Umbilical cord (tissue), 2 donors: ENCODE data around the gene VCAN. TPM values are rescaled to one million over a fixed set of nuclear protein-coding genes. Genes with fewer than 3 reads are reported as not detected.

ENCODE experiments used
- DNase-seq: peaks from one replicate; pipeline ENCODE4 v3.0.0-alpha.2; 2015; ENCODE audit warnings: low spot score
- total RNA-seq: library from RNA; depleted of rRNA; stranded (reverse); fragments of >200 nt; gene quantifications from one replicate; pipeline ENCODE4 v1.2.3, GENCODE V29; 2014; ENCODE audit warnings: low replicate concordance; ENCODE audit not compliant: insufficient read depth

VCAN gene
- total RNA-seq, 1 donor from 2014 or later, result 930 TPM

DNA sequence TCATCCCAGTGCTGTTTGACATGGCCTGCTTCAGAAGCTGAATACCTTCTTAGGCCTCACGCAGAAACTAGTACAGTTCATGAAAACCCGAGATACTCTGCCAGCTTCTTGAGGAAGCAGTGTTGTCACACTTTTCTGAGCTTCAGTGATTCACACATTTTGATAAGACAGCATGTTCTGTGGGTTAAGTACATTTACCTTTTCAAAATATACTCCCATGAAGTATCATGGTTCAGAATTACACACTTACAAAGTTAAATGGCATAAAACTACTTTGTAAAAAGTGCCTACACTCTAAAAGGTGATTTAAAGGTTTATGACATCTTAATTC is 56.9 kb downstream of the VCAN start:
- no peak for DNase-seq

- no peak for DNase-seq
Observed at GRCh38 chr5:83530193-83530592, 58.6 kb downstream of the VCAN start.

DNA sequence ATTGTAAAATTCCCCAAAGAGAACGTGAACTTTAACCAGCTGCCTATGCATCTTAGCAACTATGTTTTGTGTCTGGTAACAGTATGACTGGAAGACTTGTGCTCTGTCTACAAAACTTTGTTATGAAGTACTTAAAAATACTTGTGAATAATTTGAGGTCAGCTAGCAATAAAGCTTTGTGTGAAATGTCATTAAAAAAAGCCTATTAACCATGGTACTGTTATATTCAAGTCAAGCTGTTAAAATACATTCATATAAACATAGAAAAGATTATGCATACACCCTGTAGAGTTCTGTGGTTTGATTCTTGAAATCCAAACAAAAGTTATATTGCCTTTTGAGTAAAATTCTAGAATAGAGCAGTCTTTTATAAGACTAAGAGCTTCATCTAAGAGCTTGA is 60.1 kb downstream of the VCAN start:
- no peak for DNase-seq

GRCh38 chr5:83538786-83539462 is 67.4 kb downstream of the VCAN start:
- no peak for DNase-seq

DNA sequence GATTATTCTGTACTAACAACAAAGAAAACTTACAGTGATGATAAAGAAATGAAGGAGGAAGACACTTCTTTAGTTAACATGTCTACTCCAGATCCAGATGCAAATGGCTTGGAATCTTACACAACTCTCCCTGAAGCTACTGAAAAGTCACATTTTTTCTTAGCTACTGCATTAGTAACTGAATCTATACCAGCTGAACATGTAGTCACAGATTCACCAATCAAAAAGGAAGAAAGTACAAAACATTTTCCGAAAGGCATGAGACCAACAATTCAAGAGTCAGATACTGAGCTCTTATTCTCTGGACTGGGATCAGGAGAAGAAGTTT is 67.9 kb downstream of the VCAN start:
- DNase-seq, result no peak

GRCh38 chr5:83540105-83540504 is 68.6 kb downstream of the VCAN start:
- DNase-seq, result no peak

DNA sequence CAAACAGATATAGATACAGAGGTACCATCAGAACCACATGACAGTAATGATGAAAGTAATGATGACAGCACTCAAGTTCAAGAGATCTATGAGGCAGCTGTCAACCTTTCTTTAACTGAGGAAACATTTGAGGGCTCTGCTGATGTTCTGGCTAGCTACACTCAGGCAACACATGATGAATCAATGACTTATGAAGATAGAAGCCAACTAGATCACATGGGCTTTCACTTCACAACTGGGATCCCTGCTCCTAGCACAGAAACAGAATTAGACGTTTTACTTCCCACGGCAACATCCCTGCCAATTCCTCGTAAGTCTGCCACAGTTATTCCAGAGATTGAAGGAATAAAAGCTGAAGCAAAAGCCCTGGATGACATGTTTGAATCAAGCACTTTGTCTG is 69.2 kb downstream of the VCAN start:
- no peak for DNase-seq

DNA sequence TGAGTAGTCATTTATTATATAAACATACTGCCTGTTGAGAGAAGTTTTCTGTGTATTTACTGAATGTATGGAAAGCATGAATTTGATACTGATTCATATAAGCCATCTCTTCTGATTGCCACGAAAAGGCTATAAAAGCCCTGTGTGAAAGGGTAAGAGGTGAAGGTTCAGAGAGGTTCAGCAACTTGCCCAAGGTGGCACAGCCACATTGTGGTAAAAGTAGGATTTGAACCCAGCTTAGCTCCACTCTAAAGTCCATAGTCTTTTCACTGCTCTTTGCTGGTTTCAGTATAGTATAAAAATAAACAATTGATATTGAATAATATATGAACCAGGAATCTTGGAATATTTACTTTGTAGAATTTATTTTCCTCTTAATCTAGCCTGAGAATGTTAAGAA is 71.3 kb downstream of the VCAN start:
- no peak for DNase-seq

- DNase-seq, result no peak
Observed at GRCh38 chr5:83543898-83544297, 72.4 kb downstream of the VCAN start.

- no peak for DNase-seq
Observed at GRCh38 chr5:83547161-83547560, 75.6 kb downstream of the VCAN start.

GRCh38 chr5:83547889-83548288 is 76.3 kb downstream of the VCAN start:
- DNase-seq, result no peak

GRCh38 chr5:83548581-83548980 is 77.0 kb downstream of the VCAN start:
- no peak for DNase-seq

DNA sequence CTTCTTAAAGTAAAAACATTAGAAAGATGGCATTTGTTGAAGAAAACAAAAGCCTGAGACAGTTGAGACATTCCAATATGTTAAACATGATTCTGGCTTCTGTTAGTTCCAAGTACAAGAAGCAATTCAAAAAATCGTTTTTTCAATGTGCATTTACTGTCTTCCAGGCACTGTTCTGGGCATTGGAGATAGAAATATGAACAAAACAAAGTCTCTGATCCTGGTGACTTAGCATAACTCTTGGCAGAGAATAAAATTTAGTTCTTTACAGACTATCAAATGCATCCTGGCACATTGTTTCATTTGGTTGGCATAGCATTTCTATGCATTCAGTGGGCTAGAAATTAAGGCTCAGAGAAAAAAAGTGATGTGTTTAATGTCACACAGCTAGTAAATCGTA is 77.5 kb downstream of the VCAN start:
- no peak for DNase-seq

DNA sequence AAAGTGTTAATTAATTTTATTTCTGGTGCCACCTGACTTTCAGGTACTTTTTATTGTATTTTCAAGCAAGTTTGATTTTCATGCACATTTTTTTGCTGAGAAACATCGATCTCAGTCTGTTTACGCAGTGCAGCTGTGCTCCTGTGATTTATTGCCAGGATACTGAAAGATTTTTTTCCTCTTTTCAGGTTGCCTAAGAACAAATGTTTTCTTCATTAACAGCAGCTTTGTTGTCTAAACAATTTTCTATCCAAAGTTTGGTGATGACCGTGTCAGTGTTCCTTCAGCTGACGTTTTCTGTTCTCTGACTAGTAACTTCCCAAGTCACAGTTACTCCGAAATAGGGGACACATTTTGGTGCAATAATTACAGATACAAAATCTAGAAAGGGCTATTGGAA is 78.1 kb downstream of the VCAN start:
- DNase-seq, result no peak

DNA sequence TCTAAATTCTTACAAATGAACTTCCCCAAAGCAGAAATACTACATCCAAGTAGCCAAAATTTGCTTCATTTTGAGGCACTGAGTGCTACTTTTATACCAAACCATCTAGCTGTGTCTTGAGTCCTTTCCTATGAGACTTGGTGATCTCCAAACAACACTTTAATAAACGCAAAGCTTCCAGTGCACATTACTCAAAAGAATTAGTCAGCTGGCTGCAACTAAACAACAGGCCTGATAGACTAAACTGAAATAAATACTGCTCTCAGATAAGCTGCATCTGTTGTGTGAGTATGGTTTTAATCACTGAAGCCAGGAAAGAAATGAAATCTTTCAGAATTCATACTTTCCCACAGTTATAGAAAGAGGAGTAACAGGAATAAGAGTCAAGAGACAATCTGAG is 80.3 kb downstream of the VCAN start:
- DNase-seq, result peak; percentile 43

GRCh38 chr5:83552275-83552674 is 80.7 kb downstream of the VCAN start:
- DNase-seq, result no peak

- no peak for DNase-seq
Observed at GRCh38 chr5:83553000-83553486, 81.5 kb downstream of the VCAN start.

DNA sequence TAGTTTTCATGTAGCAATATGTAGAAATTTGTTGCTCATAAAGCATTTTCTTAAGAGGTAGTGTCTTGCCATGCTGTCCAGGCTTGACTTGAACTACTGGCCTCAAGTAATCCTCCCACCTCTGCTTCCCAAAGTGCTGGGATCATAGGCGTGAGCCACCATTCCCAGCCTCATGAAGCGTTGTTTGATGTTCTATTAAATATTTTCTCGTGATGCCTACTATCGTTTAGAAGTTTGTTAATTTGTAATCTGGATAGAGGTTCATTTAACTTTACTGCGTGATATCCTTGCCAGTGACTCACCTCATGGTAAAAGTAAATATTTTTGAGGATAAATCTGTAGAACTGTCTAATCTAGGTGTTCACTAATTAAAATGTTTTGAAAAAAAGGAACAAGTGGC is 82.6 kb downstream of the VCAN start:
- no peak for DNase-seq

GRCh38 chr5:83554686-83555085 is 83.1 kb downstream of the VCAN start:
- no peak for DNase-seq

DNA sequence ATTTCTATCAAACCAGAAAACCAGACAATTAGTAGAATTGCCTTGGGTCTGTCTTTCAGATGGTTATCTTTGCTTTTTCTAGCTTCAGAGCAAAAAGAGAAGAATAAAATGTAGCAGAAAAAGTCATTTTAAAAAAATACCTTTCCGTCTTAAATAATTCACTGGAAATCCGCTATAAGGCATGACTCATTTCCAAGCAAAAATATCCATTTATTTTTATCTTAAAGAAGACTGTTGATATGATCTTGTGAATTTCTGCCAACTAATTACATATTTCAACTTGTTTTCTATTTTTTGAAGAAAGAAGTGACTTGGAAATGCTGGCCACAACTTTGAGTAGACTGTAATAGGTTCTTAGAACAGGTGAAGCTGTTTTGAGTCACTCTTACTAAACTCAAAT is 83.7 kb downstream of the VCAN start:
- DNase-seq, result no peak

DNA sequence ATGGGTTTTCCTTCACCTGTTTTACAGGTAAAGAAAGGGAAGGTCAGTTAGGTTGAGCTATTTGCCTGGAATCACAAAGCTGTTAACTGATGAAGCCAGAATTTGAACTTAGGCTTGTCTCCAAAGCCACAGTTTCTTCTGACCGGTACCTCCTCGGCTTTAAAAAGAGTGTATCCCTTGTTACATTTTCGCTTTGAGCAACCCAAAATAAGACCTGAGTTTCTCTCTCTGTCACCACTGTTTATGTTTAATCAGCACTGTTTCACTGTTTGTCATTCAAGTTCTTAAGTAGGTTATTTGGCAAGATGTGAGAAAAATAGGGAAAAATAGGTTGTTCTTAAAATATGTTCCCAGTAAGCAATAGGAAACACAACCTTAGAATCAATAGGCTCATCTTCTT is 84.6 kb downstream of the VCAN start:
- no peak for DNase-seq

- no peak for DNase-seq
Observed at GRCh38 chr5:83559118-83559785, 87.7 kb downstream of the VCAN start.

GRCh38 chr5:83562071-83562606 is 90.6 kb downstream of the VCAN start:
- DNase-seq, result no peak
